Anterior cingulate cortex (tissue), 58 donors: ENCODE data around the gene ACOX3.

ENCODE experiments used
- DNase-seq, 58 donors: peaks; one replicate each; lab custom pipeline; 2025; lab: John Stamatoyannopoulos, UW

Gene ACOX3

DNA sequence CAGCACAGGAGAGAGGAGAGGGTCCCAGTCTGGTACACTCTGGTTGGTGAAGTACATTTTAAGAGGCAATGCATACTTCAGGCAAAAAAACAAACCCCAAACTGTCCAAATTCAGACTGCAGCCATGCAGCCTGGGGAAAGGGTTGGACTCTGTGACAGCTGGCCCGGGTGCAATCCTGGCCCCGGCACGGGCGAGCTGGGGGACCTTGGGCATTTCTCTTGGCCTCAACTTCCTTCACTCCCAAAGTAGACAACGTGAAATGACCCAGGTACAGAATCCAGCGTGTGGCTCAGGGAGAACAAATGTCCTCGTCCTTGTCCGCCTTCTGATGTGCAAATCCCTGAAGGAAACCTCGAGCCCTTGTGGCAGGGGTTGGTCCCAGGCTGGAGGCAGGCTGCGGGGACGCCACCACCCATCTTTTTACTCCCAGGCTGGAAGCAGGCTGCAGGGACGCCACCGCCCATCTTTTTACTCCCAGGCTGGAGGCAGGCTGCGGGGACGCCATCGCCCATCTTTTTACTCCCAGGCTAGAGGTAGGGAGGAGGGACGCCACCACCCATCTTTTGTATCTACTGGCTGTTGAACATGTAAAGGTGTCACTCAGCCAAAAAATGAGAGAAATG, 62.3 kb downstream of the ACOX3 start:
- no peak for DNase-seq

DNA sequence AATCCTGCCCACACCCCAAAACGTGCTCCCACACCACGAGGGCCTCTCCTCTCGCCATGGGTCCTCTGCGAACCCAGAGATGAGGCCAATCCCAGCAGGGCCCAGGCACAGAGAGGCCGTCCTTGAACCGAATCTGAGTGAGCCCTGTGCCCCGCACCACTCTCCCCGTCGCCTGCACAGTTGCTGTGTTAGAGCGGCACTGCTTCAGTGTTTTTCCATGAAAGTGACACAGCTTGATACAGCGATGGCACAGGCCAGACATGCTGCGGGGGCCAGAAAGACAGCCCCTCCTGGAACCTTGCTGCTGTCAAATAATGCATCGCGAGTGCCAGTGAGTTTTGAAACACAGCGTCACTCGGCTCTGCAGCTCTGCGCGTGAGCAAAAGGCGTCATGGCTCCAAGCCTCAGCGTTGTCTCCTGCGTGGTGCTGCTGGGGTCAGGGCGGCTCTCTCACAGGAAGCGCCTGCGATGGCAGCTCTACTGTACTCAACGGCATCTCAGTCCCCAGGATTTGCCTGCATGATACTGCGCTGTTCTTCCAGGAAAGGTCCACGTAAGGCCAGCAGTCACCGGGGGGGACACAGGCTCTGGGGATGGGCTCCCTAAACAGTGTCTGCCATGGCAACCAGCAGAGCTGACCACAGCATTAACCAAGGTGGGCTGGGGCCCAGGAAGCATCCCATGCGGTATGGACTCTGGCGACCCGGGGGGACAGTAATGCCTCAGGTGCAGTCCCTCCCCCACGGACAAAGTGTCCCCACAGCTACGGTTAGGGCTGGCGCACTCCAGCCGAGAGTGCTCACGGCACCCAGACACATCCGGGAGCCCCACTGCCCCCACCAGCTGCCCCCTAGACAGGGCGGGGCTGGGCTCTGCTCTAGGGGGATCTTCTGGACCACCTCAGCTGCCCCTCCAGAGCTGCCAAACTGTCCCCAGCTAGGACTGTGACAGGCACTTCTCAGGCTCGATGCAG, 63.1 kb downstream of the ACOX3 start:
- no peak for DNase-seq

DNA sequence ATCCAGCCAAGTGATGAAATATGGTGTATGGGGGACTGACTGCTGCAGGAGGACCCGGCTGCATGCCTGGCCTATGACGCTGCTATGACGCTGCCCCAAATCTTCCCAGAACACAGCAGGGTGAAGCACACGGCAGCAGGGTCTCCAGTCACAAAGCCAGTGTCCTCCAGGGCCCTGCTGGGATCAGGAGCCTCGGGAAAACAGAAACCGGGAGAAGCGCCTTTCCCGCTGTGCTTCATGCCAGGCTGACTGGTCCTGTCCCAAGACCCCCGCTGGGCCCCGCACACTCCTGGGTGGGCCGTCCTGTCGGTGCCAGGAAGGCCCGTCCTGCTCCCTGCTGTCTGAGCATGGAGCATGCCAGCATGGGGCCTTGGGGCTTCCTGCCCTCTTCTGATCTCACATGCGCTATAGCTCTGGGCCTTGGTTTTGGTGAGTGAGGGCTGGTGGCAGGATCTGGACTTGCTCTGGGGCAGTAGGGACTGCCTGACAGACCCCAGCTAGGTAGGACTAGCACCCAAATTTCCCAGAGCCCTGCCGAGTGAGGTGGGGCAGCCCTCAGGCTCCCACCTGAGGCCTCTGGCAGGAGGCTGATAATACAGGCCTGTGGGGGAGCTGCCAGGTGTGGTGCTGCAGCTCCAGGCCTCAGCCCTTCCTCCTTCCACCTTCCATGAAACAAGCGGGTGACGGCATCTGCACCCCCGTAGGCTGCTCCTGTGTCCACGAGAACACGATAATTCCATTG, 64.0 kb downstream of the ACOX3 start:
- DNase-seq = no peak

DNA sequence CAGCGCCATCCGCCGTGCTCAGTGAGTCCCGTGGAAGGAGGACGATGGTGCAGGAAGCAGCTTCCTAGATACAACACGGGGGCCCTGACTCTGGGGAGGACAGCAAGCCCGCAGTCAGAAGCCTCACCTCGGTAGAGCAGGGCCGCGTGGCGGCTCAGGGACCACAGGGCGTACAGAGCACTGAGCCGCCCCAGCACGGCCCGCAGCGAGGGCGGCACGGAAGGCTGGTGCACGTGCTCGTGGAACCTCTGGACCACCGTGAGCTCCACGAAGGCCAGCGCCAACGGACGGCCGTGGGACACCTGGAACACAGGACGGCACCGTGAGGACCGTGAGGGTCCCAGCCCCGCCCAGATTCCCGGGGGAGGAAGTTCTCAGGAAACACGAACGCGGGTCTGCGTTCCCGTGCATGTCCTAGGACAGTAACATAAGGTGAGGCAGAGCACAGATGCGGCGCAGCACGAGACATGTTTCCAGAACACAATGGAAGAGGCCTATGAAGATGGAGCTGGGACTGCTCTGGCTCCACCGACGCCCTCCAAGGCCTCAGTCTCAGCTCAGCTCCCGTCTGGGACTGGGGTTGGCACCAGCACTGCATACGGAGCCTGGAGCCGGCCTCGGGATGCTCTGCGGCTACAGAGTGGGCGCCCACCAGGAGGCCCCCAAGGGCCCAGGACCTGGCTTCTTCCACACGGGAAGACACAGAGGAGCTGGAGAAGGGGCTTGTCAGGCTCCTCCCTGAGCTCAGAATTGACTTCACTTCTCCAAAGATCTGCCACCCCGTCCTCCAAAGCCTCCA, 65.5 kb downstream of the ACOX3 start:
- DNase-seq = no peak

DNA sequence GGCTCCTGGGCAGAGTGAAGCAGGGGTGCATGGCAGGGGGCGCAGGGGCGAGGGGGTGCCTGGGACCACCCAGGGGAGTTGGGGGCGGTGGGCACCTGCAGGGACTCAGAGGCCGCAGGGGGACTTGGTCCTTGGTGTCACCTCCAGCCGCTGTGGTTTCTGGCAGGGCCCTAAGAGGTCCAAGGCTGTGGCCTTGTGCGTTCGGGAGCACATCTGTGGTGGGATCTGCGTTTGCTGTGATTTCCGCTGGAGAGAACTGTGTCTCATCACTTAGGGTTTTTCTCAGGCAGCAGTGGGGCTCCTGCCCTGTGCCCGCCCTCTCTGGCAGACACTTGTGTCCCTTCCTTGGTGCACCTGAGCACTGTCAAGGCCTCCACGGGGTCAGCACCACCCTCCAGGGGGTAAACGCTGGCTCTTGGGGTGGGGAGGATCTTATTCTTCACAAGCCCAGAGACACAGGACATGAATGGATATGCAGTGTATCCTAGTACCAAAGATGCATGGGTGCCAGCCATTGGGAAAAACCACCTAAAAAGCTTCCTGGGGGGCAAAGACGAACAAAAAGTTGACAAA, 66.5 kb downstream of the ACOX3 start:
- DNase-seq = no peak

DNA sequence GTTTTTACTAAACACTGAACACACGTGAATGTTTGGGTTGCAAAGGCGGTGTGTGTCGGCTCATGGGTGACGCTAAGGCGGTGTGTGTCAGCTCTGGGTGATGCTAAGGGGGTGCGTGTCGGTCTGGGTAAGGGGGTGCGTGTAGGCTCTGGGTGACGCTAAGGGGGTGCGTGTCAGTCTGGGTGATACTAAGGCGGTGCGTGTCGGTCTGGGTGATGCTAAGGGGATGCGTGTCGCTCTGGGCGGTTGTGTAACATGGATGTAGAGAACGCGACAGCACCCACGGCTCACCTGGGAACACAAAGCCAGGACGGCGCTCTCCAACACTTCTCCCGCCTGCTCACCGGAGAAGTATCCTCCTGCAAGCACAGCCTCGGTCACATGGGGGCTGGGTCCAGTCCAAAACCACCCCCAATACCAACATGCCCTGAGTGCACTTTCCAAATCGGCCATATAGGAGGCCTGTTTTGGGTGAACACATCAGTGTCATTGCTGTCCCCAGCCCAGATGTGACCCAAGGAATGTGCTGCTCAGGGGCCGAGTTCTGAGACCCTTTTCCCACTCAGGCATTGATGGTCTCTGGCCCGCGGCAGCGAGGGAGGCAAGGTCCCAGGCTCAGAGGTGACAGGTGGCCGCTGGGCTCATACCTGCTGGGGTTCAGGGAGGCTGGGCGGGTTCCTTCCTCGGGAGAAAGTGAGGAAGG, 67.1 kb downstream of the ACOX3 start:
- no peak for DNase-seq

DNA sequence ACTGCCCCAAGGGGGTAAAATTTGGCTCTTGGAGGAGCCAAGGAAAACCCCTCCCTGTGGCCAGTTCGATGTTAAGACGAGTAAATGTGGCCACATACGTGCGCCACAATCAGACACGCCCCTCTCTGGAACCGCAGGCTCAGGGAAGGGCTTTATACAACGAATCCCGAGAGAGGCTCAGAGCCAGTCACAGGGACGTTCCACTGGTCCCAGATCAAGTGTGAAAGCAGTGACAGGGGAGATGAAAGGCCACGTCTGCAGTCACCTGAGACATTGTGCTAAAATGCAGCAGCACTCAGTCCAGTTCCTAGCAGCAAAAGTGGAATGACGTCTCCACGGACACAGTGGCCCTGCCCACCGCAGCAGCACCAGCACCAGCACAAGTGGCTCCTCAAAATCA, 68.0 kb downstream of the ACOX3 start:
- DNase-seq = no peak

DNA sequence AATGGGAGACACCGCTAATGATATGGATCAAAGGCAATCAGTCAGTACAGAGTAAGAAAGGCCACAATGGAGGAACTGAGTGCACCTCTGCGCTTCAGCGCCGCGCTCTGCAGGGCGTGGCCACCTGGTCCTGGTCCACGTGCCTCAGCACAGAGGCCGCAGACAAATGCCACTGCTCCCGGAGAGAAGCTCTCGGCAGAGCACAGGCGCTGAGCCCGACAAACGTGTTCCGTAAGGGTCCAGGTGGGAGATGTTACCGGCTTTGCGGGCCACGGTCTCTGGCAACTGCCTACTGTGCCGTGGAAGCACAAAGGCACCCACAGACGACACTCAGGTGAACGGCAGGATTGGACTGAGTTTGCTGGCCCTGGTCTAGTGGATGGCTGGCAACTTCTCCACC, 68.9 kb downstream of the ACOX3 start:
- no peak for DNase-seq

DNA sequence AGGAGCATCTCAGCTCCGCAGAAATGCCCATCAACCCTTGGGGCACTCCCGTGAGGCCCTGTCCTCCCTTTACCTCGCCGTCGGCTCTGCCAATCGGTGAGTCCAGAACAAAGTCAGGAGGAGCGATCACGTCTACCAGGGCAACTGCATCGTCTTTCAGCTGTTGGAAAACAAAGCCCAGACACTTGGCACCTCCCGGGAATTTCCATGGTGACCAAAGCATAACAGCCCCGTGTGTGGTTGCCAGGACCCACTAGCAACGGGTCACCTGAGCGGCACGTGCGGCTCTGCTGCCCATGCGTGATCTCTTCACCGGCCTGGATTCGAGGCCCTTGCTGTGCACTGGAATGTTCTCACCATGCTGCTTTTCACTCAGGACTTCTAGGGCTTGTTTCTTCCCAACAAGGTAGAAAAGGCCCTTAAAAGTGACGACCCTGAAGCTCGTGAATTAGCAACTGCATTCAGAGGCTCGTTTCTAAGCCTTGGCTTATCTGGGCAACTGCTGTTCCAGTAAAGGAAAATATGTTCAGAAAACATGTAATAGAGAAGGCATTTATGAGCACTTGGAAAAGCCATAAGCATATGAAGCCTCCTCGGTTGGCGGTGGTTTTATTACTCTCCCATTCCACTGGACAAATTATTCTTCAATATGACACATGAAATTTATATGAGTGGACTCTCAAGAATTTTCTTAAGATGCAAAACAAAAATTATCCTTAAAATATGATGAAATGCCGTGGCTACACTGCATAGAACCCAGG, 69.5 kb downstream of the ACOX3 start:
- peak in 3 of 58 donors; percentile 19 to 49 (median 33) for DNase-seq

DNA sequence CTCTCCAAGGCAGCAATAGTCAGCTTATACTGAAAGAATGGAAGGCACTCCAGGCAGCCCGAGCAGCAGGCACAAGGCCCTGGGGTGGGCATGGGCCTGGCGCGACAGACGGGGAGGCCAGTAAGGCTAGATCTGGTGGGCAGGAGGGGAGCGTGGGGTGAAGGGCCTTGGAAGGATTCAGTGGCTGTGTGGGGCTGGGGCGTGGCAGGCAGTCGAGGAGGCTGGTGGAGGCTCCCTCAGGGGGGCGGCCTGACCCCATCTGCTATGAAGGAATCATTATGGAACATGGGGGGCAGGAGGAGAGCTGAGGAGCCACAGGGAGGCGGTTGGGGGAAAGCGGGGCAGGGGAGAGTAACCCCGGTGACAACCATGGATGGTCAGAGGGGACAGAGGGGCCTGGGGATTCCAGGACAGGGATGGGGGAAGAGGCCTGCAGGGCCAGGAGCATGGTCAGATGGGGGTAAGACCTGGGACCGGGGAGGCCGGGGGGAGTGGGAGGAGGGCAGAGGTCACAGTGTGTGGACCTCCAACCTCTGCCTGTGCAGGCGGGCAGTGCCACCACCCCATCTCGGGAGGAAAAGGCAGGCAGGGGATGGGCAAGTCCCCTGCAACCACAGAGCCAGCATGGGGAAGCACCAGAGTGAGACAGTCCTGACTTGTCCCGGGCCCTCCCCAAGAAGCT, 70.3 kb downstream of the ACOX3 start:
- no peak for DNase-seq

DNA sequence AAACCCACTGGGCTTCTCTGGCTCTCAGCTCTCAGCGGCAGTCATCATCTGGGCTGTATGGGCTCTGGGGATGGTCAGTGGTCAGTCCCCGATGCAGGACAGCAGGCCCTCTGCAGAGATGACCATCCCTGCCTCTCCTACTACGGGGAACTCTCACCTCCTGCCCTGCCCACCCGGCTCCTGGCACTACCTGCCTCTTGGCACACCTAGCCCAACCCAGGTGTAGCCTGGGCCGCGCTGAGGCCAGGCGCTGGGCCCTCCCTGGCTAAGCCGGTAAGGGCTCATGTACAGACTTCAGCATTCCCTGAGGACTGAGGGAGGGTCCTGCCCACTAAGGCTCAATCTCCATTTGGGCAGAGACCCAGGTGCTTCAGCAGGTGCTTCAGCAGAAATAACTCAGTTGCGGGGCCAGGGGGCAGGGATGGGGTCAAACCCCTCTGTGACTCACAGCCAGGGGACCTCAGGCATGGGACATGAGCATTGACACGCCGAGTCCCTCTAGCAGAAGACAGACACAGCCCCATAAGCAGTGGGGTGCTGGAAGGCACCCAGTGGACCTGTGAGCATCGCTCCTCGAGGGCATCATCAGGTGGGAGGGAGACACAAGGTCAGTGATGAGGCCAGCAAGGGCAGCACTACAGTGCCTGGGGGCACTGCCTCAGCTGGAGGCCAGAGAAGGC, 71.0 kb downstream of the ACOX3 start:
- no peak for DNase-seq

DNA sequence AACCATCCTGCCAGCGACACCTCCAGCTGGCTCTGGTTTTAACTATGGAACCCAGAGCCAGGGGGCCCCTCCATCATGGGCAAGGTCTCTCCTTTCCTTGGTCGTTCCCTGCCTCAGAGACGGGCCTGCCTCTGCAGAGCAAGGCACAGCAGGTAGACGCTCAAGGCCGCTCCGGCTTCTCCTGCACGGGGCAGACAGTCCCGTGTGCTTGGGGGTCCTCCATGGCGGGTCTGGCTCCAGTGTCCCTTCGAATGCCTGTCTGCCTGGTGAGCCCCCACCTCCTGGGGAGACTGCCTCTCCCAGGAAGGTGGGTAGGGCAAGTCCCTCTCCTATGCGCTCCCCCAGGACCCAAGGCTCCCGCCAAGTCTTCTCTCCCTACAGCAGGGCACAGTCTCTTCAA, 71.5 kb downstream of the ACOX3 start:
- DNase-seq = no peak

DNA sequence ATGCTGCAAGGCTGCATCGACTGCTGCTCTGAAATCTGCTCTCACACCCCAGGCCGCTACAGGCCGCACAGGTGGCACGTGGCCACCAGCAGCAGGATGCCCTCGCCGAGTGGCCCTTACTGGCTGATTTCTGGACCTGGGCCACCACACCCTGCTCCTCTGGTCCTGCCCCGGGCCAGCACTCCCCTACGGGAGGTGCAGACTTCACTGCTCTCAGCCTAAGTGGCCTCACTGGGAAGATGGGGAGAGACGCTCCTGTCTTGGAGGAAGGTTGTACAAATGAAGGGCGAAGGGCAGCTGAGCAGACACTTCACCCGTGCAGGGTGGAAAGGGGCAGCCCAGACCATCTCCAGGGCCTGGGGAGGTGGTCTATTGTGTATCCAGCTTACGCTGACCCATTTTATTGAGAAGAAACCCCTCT, 72.5 kb downstream of the ACOX3 start:
- DNase-seq = no peak

DNA sequence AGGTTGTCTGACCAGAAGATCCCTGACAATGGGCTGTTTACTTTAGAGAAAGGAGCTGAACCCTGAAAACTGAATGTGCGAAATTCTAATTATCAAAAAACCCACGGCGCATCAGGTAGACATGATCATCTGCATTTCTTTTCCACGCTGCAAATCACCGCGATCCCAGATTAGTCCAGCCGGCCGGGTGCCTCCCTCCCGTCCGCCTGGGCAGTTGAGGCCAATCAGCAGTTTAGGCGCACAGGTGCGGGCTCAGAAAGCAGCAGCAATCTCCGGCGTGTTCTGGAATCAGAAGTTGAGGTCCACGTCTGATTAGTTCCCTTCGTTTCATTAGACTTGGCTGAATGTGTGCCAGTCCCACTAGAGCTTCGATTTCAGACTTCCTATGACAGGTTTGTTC, 73.9 kb downstream of the ACOX3 start:
- DNase-seq = no peak

DNA sequence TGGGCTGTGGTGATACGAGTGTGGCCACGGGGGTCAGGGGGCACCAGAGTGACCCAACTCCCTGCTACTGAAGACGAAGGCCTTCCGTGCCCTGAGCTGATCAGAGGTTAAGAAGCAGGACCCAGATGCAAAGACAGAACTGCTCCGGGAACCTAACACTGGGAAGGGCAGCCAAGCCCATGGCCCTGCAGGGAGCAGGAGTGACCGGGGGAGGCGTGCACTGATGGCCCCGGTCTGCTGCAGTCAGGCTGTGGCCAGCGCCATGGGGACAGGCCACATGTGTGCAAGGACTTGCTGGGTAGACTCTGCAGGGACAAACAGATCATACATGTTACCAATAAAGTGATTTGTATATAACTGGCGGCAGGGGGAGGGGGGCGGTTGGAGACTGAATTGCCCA, 74.6 kb downstream of the ACOX3 start:
- DNase-seq = no peak

DNA sequence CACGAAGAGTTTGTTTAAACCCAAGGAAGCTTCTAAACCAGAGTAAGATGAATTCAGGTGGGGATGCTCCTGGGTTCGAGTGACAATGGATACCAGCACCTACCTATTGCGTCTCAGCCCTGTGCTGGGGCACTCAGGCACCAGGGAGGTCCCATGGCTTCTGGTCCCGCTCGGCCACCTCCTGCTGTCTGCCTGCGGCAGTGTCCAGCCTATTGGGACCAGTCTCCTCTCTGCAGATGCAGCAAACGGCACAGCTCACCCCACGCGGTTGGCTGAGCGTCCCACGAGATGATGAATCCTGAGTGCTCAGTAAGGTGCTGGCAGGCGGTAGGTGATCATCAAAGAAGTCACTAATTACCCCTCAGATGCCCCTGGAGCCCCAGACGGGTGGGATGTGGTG, 75.2 kb downstream of the ACOX3 start:
- DNase-seq = no peak

DNA sequence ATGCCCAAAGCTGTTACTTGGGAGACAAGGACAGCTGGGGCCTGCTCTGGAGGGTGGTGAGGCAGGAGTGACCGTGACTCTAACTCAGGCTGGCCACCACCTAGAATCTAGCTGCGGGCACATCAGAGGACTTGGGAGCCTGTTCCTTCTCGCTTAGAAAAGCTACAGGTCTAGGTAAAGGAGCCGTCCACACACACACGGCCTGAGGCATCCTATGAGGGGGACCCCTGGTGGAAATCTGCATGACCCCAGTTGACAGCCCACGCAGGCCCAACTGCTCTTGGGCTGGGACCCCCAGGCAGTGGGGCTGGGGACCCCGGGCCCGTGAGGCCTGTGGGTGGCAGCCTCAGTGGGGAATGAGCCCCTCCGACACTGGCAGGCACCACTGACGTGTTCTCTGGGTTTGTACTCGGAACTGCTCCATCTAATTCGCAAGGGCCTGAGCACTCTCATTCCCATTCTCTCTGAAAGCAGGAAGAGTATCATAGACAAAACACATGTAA, 75.6 kb downstream of the ACOX3 start:
- DNase-seq = no peak
